ENCODE measurements around the gene ESRRB.

ESRRB gene

DNA sequence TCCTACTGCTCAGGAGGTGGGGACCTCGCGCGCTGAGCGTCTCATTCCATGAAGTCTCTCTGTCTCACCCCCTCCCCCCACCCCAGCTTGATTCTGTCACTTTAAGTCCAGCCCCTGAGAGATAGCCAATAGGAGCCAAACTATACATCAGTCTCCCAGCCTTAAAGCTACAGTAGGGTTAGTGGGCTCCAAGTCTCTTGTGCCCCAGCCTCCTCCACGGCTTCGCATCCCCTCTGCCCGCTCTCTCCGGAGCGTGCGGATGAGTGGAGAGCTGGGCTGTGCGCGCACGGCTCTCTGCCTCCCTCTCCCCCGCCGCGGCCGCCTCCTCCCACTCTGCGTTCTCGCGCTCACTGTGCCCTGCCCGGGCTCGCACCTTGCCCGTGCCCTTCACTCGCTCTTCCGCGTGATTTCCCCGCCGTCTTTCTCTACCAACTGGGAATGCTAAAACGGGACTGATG is at the start of gene ESRRB:
Gene ESRRB (plus strand): TSS at position 191 of the 458 bp plus-strand sequence. CDS start 265 bp downstream, at position 456.
- Histone ChIP-seq H3K9ac (0 out of 22 replicates have a peak within 1 kb of the TSS, but pooled peaks of 1 of the 11 experiments have one; percentile 31), H3K27me3 (peaks cover 62 to 81% (median 77%) of the 10 kb centered on the region in 11 experiments), H3K36me3 (no peaks in the 10 kb centered on the region)

DNA sequence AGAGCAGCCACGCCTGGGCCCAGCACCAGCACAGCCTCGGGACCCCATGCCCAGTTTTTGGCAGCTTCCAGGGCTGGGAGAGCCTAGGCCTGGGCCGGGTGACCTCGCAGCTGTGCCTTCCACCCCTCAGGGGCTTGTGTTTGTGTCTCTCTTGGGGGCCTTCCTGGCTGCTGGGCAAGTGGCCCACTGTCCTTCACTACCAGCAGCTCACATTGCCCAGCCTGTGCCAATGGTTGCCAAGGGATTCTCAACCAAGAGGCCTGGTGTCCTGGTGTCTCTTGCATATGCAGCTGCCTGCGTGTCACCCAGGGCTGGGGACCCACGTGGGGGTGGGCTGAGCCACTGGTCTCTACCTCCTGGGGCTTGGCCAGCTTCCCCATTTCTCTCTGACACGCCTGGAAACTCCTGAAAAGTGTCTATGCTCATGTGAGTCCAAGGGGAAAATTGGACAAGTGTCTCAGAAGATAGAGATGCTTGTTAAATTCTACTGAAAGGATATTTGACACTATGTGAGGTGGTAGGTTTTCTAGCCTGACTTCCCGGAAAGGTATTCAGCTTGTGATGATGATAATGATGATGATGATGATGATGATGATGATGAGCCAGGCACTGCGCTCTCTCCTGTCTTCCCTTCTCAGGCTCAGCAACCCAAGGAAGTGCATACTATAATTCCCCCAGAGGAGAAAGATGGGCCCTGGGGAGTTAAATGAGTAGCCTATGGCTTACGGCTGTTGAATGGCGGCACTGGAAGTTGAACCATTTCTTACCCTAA is 48.8 kb upstream of the ESRRB start:
- TF ChIP-seq Cebpa-rat (IDR thresholded peaks at IDR 0.05) = no peak
- Histone ChIP-seq H3K9me3 (replicated peaks in 1 of 11) (no peaks in the 10 kb centered on the region; a peak in 1 of 22 replicates), H3K9ac (no peak overlapping the region), H3K27ac (no peak overlapping the region), H4K20me1 (peaks cover 0 to 6% (median 0%) of the 10 kb centered on the region in 11 experiments; a peak in 5 of 22 replicates), H3K4me3 (no peak overlapping the region), H3K36me3 (no peaks in the 10 kb centered on the region), H3K4me2 (peak overlapping the region in 4 of 11 experiments; percentile 1 to 13 (median 6); a peak in 2 of 22 replicates), H3K4me1 (peaks cover 6 to 37% (median 21%) of the 10 kb centered on the region in 10 experiments; a peak in 19 of 20 replicates), H3K27me3 (peaks cover 33 to 60% (median 48%) of the 10 kb centered on the region in 11 experiments)

More for the DNA sequence above, at the start of gene ESRRB:
- peaks cover 0 to 9% (median 6%) of the 10 kb centered on the region in 11 experiments; a peak in 5 of 22 replicates for H3K9me3 ChIP-seq (replicated peaks in 1 of 11)
- peak within 1 kb of the TSS in 6 of 10 experiments; percentile 18 to 55 (median 48); a peak in 9 of 20 replicates for H3K4me3 ChIP-seq
- no peak within 1 kb of the TSS for H3K27ac ChIP-seq
- H3K4me1 ChIP-seq = peaks cover 0 to 15% (median 6%) of the 10 kb centered on the region in 10 experiments; a peak in 6 of 20 replicates
- peaks cover 0 to 18% (median 4%) of the 10 kb centered on the region in 11 experiments; a peak in 5 of 22 replicates for H4K20me1 ChIP-seq
- TF ChIP-seq Cebpa-rat (IDR thresholded peaks at IDR 0.05) = no peak
- peak within 1 kb of the TSS in 7 of 11 experiments; percentile 1 to 93 (median 52); a peak in 10 of 22 replicates for H3K4me2 ChIP-seq

DNA sequence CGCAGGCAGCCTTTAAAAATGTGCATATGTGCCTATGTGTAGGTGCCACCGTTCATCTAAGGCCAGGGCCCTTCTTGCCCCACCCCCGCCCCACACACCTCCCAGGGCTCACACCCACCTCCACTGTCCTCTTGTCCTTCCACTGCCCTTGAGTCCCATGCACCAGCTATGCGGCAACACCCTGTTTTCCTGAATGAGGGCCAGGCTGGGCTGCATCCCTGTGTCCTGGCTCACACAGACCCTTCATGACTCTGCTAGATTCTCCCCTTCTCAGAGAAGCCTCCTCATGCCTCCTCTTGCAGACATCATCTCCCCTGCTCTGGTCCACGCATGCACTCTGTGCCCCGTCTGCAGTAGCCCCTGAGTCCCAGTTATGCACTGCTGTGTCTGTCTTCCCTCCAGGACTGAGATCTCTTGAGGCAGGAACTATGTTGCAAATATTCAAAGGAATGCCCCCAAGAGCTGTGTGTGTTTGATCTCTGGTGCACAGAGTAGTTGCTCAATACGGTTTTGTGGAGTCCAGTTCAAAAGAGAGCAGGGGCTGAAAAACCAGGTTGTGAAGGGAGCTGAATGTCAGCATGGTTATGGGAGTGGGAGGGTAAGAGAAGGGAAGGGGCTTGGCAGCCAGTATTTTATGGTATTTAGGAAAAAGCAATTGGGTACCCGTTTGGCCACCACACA is 47.3 kb upstream of the ESRRB start:
- Histone ChIP-seq H3K27me3 (peaks cover 33 to 52% (median 46%) of the 10 kb centered on the region in 11 experiments), H4K20me1 (peaks cover 0 to 6% (median 0%) of the 10 kb centered on the region in 11 experiments; a peak in 5 of 22 replicates), H3K4me3 (no peak overlapping the region), H3K4me2 (no peak overlapping the region), H3K4me1 (peaks cover 6 to 29% (median 20%) of the 10 kb centered on the region in 10 experiments; a peak in 19 of 20 replicates), H3K36me3 (no peaks in the 10 kb centered on the region), H3K9ac (no peak overlapping the region), H3K9me3 (replicated peaks in 1 of 11) (no peaks in the 10 kb centered on the region; a peak in 1 of 22 replicates), H3K27ac (no peak overlapping the region)
- TF ChIP-seq Cebpa-rat (IDR thresholded peaks at IDR 0.05) = no peak

DNA sequence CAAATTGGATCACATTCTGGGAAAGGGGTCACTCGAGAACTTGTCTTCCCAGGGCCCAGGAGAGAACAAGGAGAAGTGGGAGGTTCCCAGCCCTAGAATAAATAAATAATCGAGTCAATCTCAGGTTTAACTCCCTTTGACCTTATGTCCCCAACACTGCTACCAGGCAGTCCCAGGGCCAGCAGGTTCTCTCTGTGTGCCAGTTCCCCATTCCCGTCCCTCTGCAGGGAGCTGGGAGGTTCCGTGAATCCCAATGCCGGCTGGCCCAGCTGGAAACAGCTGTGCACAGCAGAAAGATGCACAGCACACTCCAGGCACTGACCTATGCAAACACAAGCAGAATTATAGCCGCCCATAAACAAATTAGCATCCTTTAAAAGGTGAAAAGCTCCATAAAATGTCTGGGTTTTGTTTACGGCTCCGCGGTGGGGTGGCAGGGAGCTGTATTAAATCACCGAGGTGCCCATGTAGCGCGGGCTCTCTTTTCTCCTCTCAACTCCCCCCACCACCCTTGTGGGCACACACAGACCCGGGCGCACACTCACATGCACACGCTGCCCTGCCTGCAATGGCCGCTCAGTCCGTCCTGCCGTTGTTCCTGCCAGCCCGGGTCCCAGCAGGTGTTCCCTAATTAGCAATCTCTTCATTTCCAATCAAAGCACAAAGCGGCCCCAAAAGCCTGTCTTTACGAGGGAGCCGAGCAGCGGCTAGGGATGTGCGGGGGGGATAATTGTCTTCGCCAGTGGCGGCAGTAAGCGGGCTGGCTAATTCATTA is 46.6 kb upstream of the ESRRB start:
- Histone ChIP-seq H3K4me2 (peak overlapping the region in 2 of 11 experiments; percentile 7 to 15; a peak in 3 of 22 replicates), H3K27me3 (peaks cover 33 to 52% (median 46%) of the 10 kb centered on the region in 11 experiments), H4K20me1 (peaks cover 0 to 6% (median 0%) of the 10 kb centered on the region in 11 experiments; a peak in 5 of 22 replicates), H3K36me3 (no peaks in the 10 kb centered on the region), H3K4me1 (peaks cover 6 to 22% (median 13%) of the 10 kb centered on the region in 10 experiments; a peak in 19 of 20 replicates), H3K27ac (no peak overlapping the region), H3K4me3 (no peak overlapping the region), H3K9me3 (replicated peaks in 1 of 11) (no peaks in the 10 kb centered on the region; a peak in 1 of 22 replicates), H3K9ac (no peak overlapping the region)
- no peak for TF ChIP-seq Cebpa-rat (IDR thresholded peaks at IDR 0.05)

DNA sequence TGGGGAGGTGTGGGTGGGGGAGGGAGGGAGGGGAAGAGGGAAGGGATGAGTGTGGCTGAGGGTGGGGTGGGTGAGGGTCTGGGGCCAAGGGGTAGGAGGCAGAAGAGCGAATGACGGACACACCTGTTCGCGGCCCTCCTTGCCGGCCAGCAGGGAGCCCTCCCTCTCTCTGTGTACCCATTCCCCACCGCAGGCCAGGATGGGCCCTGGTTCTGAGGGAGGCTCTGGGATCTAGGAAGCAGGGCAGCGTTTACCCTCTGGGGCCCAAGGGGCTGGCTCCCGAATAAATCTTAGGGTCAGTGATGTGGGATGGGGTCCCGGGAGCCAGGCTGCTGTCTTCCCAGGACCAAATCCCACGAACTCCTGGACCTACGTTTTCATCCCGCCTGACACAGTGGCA is 46.0 kb upstream of the ESRRB start:
- TF ChIP-seq Cebpa-rat (IDR thresholded peaks at IDR 0.05) = no peak
- H3K4me1 ChIP-seq = peaks cover 6 to 19% (median 11%) of the 10 kb centered on the region in 10 experiments; a peak in 19 of 20 replicates
- no peaks in the 10 kb centered on the region for H3K36me3 ChIP-seq
- no peak overlapping the region for H3K9ac ChIP-seq
- H4K20me1 ChIP-seq = peaks cover 0 to 6% (median 0%) of the 10 kb centered on the region in 11 experiments; a peak in 4 of 22 replicates
- H3K27ac ChIP-seq = no peak overlapping the region
- no peak overlapping the region for H3K4me3 ChIP-seq
- H3K27me3 ChIP-seq = peaks cover 33 to 52% (median 46%) of the 10 kb centered on the region in 11 experiments
- H3K9me3 ChIP-seq (replicated peaks in 1 of 11) = no peaks in the 10 kb centered on the region; a peak in 1 of 22 replicates
- H3K4me2 ChIP-seq = no peak overlapping the region

DNA sequence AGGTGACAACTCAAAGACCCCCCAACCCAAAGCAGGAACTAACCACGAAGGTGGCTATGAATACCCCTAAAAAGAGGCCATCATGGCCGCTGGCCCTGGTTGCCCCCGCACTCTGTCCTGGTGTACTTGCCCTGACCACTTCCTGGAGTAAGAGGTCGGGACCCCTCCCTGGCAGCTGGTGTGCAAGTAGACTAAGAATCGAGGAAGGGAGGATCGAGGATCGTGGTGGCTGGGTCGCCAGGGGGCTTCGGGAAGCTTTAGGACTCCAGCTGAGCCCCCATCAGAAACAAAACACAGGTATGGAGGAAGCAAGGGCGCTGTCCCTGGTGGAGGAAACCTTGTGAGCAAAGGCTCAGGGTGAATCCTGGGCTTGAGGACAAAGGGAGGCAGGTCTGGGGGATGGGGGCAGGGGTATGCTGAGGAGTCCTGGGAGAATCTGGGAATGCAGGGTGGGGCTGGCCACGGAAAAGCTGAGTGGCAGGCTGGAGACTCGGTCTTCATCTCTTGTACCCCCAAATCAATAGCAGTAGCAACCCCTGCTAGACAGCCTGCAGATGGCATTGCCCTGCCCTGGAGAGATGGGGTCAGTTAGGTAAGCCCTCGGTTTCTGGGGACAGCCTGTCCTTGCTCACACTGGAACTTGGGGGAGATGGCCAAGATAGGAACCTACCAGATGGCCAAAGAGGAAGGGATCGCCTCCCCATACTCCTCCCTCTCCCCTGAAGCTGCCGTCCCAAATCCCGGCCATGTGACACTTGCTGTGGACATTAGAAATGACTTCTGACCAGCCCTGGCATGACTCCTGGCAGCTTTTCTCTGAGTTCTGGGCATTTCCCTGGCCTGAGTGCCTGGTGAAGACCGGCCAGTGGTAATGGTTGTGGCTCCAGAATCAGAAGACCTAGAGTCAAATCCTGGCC is 45.3 kb upstream of the ESRRB start:
- TF ChIP-seq Cebpa-rat (IDR thresholded peaks at IDR 0.05) = no peak
- Histone ChIP-seq H3K27ac (no peak overlapping the region), H3K4me2 (peak overlapping the region; percentile 36 to 71 (median 57); a peak in 21 of 22 replicates), H3K4me1 (peaks cover 8 to 25% (median 17%) of the 10 kb centered on the region in 10 experiments), H3K9ac (no peak overlapping the region), H3K9me3 (replicated peaks in 1 of 11) (no peaks in the 10 kb centered on the region; a peak in 1 of 22 replicates), H3K27me3 (peaks cover 33 to 52% (median 46%) of the 10 kb centered on the region in 11 experiments), H3K36me3 (no peaks in the 10 kb centered on the region), H4K20me1 (peaks cover 0 to 6% (median 0%) of the 10 kb centered on the region in 11 experiments; a peak in 4 of 22 replicates), H3K4me3 (no peak overlapping the region)

DNA sequence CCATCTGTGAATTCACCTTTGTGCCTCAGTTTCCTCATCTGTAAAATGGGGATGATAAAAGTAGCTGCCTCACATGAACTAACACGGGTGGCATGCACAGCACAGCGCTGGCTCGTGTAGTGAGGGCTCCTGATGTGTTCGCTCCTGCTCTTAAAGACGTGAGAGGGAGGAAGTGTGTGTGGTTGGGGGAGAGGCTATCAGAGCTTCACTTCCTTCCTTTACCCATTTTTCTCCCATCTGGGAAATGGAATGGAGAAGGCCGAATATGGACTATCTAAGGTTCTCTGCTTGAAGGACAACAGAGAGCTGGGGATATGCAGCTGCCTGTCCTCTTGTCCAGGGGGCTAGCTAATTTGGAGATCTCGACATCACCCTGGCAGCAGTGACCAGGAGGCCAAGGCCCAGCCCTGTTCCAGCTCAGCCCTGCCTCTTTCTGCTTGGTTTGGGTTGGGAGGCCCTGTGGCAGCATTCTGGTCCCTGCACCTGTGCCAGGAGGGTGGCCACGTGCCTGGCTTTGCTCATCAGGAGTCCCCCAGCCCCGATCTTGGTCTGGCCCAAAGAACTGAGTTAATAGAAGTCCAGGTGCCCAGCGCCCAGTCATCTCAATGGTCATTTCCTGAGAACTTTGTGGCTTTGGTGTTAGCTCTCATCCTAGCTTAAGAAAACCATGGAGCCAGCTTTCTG is 44.5 kb upstream of the ESRRB start:
- Histone ChIP-seq H3K4me3 (no peak overlapping the region), H4K20me1 (peaks cover 0 to 6% (median 0%) of the 10 kb centered on the region in 11 experiments; a peak in 4 of 22 replicates), H3K27ac (no peak overlapping the region), H3K27me3 (peaks cover 33 to 52% (median 46%) of the 10 kb centered on the region in 11 experiments), H3K36me3 (no peaks in the 10 kb centered on the region), H3K9ac (no peak overlapping the region), H3K9me3 (replicated peaks in 1 of 11) (no peaks in the 10 kb centered on the region; a peak in 1 of 22 replicates), H3K4me2 (peak overlapping the region; percentile 36 to 71 (median 57)), H3K4me1 (peaks cover 16 to 33% (median 25%) of the 10 kb centered on the region in 10 experiments)
- TF ChIP-seq Cebpa-rat (IDR thresholded peaks at IDR 0.05) = no peak

Measured in BLaER1 treated with 17β-estradiol and CSF1 and Interleukin-3, amounts not matched to agents 10 nM and 100 nM (cell line).